ENCODE measurements around the gene SHCBP1. TPM values are rescaled to one million over a fixed set of nuclear protein-coding genes. Genes with fewer than 3 reads are reported as not detected.

SHCBP1 gene
- total and polyA plus RNA-seq, 9 of the 15 experiments (the other 6 are each of a cell fraction or from before 2014, with no cell fraction given): 6.2 to 29.6 (median 19.7) TPM

- DNase-seq (ENCODE audit: extremely low read depth in 1 of 4, low spot score in 3 of 4) (no peak), FAIRE-seq (no peak), ATAC-seq (peak; percentile 42; the same call in 2 of the 3 replicates)
- ChIA-PET CTCF (ENCODE audit: low intra/inter-chr PET ratio) (no interaction called here), POLR2A (interaction anchor here (0.6 to 1.0 kb wide), 2 partner anchors 9 to 656 kb away, joined by 3 to 4 read pairs; no protein-coding TSS in a partner anchor)
- 31% methylated on average over 13 of the region's 13 CpGs for WGBS (ENCODE audit: insufficient coverage, low coverage, missing lambda C conversion rate)
- no TSS peak for BruUV-seq (replicated peaks)
- Histone ChIP-seq H3K4me2 (ENCODE audit: insufficient read depth, low read length) (peak overlapping the region; percentile 70), H3K4me3 (no peak overlapping the region), H2AFZ (ENCODE audit: low read depth, low read length) (peak overlapping the region; percentile 70), H3K4me1 (replicated peaks in 1 of 2; ENCODE audit: control insufficient read depth in 2 of 2, insufficient read depth in 2 of 2, low read length in 2 of 2) (peaks cover 7 to 11% of the 10 kb centered on the region in 2 experiments; a peak in 4 of 5 replicates), H3K27me3 (ENCODE audit: control insufficient read depth in 2 of 2, insufficient read depth in 2 of 2, low read length in 2 of 2) (peaks cover 11 to 32% of the 10 kb centered on the region in 2 experiments; a peak in 3 of 5 replicates), H3K36me3 (ENCODE audit: control insufficient read depth, insufficient read depth, low read length) (no peaks in the 10 kb centered on the region), H4K20me1 (replicated peaks; ENCODE audit: control insufficient read depth, insufficient read depth, low read length) (no peaks in the 10 kb centered on the region), H3K9me1 (ENCODE audit: control insufficient read depth, insufficient read depth, low read length) (no peaks in the 10 kb centered on the region), H3K9me3 (replicated peaks; ENCODE audit: control insufficient read depth, insufficient read depth, low read depth, low read length) (no peaks in the 10 kb centered on the region), H3K9ac (ENCODE audit: insufficient read depth in 1 of 2, low read depth in 2 of 2, low read length in 2 of 2) (peak overlapping the region in 1 of 2 experiments; percentile 77; a peak in 2 of 4 replicates), H3K27ac (ENCODE audit: extremely low read depth, low read depth, low read length) (no peak overlapping the region; the same call in 2 of the 3 replicates), H3K79me2 (ENCODE audit: control insufficient read depth, insufficient read depth, low read length) (no peaks in the 10 kb centered on the region)
- intact Hi-C loops (cut with micrococcal nuclease): no loop called here
- TF ChIP-seq GMEB1 (CRISPR knock-in tag; IDR thresholded peaks at IDR 0.05) (no peak), NFRKB (IDR thresholded peaks at IDR 0.05; ENCODE audit: low read depth) (no peak), PHB (CRISPR knock-in tag; IDR thresholded peaks at IDR 0.05) (no peak), CBX8 (IDR thresholded peaks at IDR 0.05; ENCODE audit: borderline replicate concordance, extremely low read depth, low read depth, low read length, poor library complexity, severe bottlenecking) (no peak), ZNF41 (CRISPR knock-in tag; conservative IDR thresholded peaks at IDR 0.05) (no peak)
- TF ChIP-seq, protein P1, sequence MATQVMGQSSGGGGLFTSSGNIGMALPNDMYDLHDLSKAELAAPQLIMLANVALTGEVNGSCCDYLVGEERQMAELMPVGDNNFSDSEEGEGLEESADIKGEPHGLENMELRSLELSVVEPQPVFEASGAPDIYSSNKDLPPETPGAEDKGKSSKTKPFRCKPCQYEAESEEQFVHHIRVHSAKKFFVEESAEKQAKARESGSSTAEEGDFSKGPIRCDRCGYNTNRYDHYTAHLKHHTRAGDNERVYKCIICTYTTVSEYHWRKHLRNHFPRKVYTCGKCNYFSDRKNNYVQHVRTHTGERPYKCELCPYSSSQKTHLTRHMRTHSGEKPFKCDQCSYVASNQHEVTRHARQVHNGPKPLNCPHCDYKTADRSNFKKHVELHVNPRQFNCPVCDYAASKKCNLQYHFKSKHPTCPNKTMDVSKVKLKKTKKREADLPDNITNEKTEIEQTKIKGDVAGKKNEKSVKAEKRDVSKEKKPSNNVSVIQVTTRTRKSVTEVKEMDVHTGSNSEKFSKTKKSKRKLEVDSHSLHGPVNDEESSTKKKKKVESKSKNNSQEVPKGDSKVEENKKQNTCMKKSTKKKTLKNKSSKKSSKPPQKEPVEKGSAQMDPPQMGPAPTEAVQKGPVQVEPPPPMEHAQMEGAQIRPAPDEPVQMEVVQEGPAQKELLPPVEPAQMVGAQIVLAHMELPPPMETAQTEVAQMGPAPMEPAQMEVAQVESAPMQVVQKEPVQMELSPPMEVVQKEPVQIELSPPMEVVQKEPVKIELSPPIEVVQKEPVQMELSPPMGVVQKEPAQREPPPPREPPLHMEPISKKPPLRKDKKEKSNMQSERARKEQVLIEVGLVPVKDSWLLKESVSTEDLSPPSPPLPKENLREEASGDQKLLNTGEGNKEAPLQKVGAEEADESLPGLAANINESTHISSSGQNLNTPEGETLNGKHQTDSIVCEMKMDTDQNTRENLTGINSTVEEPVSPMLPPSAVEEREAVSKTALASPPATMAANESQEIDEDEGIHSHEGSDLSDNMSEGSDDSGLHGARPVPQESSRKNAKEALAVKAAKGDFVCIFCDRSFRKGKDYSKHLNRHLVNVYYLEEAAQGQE (IDR thresholded peaks at IDR 0.05; ENCODE audit: borderline replicate concordance): no peak
- TF ChIP-seq, protein P1 (CRISPR knock-in tag; IDR thresholded peaks at IDR 0.05; ENCODE audit: low read depth): no peak
- TF ChIP-seq, protein P2, sequence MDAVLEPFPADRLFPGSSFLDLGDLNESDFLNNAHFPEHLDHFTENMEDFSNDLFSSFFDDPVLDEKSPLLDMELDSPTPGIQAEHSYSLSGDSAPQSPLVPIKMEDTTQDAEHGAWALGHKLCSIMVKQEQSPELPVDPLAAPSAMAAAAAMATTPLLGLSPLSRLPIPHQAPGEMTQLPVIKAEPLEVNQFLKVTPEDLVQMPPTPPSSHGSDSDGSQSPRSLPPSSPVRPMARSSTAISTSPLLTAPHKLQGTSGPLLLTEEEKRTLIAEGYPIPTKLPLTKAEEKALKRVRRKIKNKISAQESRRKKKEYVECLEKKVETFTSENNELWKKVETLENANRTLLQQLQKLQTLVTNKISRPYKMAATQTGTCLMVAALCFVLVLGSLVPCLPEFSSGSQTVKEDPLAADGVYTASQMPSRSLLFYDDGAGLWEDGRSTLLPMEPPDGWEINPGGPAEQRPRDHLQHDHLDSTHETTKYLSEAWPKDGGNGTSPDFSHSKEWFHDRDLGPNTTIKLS (IDR thresholded peaks at IDR 0.05; ENCODE audit: borderline replicate concordance, low read depth): no peak
- in situ Hi-C loops (cut with MboI): no loop called here
Measured at GRCh38 chr16:46573834-46574159, 47.4 kb downstream of the SHCBP1 start.

Measured in K562 (cell line).